Measurements from ENCODE around the gene RELA.

GRCh38 chr11:65661599-65662246 is 993 bp downstream of the RELA start:
- TF ChIP-seq ZNF274 (IDR thresholded peaks at IDR 0.05; ENCODE audit: low read depth, low read length) = no peak
- no peak for TF ChIP-seq SUZ12 (IDR thresholded peaks at IDR 0.05; ENCODE audit: extremely low read depth, insufficient read depth, insufficient read length)
